ENCODE results near the gene CCR5. TPM values are rescaled to one million over a fixed set of nuclear protein-coding genes. Genes with fewer than 3 reads are reported as not detected.

CCR5 gene
- total RNA-seq, 3 donors from 2014 or later (not counting 1 experiment from before 2014, with no cell fraction given): 0.59 to 7.6 (median 1.0) TPM

GRCh38 chr3:46368569-46368968 is 2.2 kb upstream of the CCR5 start:
- H3K36me3 ChIP-seq (ENCODE audit: control insufficient read depth, insufficient read depth, low read length): peaks cover under 1% of the 10 kb centered on the region
- H3K9me3 ChIP-seq (ENCODE audit: control insufficient read depth, insufficient read depth, low read length): no peaks in the 10 kb centered on the region
- no peaks in the 10 kb centered on the region for H3K27me3 ChIP-seq (ENCODE audit: control insufficient read depth, insufficient read depth, low read length)
- TF ChIP-seq CTCF (IDR thresholded peaks at IDR 0.05): peak; percentile 65
- peak; percentile 89 to 94 (median 92) for ATAC-seq
- no peak overlapping the region for H3K4me3 ChIP-seq (ENCODE audit: low read length)
- DNase-seq: peak; percentile 52 to 86
- Mint-ChIP-seq H3K4me3 (no peak overlapping the region), H3K9me3 (no peaks in the 10 kb centered on the region), H3K27ac (peak overlapping the region in 1 of 2 donors; percentile 69), H3K27me3 (ENCODE audit: low read depth in 2 of 2) (peaks cover 0 to 5% of the 10 kb centered on the region in 2 donors), H3K36me3 (no peaks in the 10 kb centered on the region), H3K4me1 (peaks cover 30 to 44% of the 10 kb centered on the region in 2 donors)
- H3K27ac ChIP-seq (ENCODE audit: low read length): peak overlapping the region; percentile 60
- H3K4me1 ChIP-seq (ENCODE audit: control insufficient read depth, insufficient read depth, low read length): peaks cover 45% of the 10 kb centered on the region
- WGBS (ENCODE audit: insufficient coverage): 24% methylated on average over 7 of the region's 7 CpGs
- intact Hi-C loops (cut with micrococcal nuclease): loop anchor here (1.0 to 5.0 kb wide), 4 partner anchors 88 to 154 kb away; no protein-coding TSS in a partner anchor

GRCh38 chr3:46369151-46369550 is 1.6 kb upstream of the CCR5 start:
- ATAC-seq (no peak), DNase-seq (no peak)
- Mint-ChIP-seq H3K27me3 (ENCODE audit: low read depth in 2 of 2) (peaks cover under 1 to 6% of the 10 kb centered on the region in 2 donors), H3K36me3 (no peaks in the 10 kb centered on the region), H3K4me3 (no peak overlapping the region), H3K27ac (peak overlapping the region in 1 of 2 donors; percentile 69), H3K4me1 (peaks cover 36 to 46% of the 10 kb centered on the region in 2 donors), H3K9me3 (no peaks in the 10 kb centered on the region)
- H3K36me3 ChIP-seq (ENCODE audit: control insufficient read depth, insufficient read depth, low read length): peaks cover 3% of the 10 kb centered on the region
- H3K9me3 ChIP-seq (ENCODE audit: control insufficient read depth, insufficient read depth, low read length): no peaks in the 10 kb centered on the region
- H3K27me3 ChIP-seq (ENCODE audit: control insufficient read depth, insufficient read depth, low read length): no peaks in the 10 kb centered on the region
- H3K27ac ChIP-seq (ENCODE audit: low read length): peak overlapping the region; percentile 62
- TF ChIP-seq CTCF (IDR thresholded peaks at IDR 0.05): no peak
- no peak overlapping the region for H3K4me3 ChIP-seq (ENCODE audit: low read length)
- H3K4me1 ChIP-seq (ENCODE audit: control insufficient read depth, insufficient read depth, low read length): peaks cover 49% of the 10 kb centered on the region
- 78% methylated on average over 4 of the region's 4 CpGs for WGBS (ENCODE audit: insufficient coverage)
- intact Hi-C loops (cut with micrococcal nuclease): loop anchor here (5.0 kb wide), 1 partner anchor 142 kb away; no protein-coding TSS in a partner anchor

GRCh38 chr3:46369675-46370132 is 1.0 kb upstream of the CCR5 start:
- Histone ChIP-seq H3K27ac (ENCODE audit: low read length) (peak overlapping the region; percentile 62), H3K27me3 (ENCODE audit: control insufficient read depth, insufficient read depth, low read length) (no peaks in the 10 kb centered on the region), H3K4me1 (ENCODE audit: control insufficient read depth, insufficient read depth, low read length) (peaks cover 54% of the 10 kb centered on the region), H3K9me3 (ENCODE audit: control insufficient read depth, insufficient read depth, low read length) (no peaks in the 10 kb centered on the region), H3K36me3 (ENCODE audit: control insufficient read depth, insufficient read depth, low read length) (peaks cover 3% of the 10 kb centered on the region), H3K4me3 (ENCODE audit: low read length) (no peak overlapping the region)
- ATAC-seq (no peak), DNase-seq (peak in 1 of 2 donors; percentile 33)
- intact Hi-C loops (cut with micrococcal nuclease): loop anchor here (5.0 kb wide), 1 partner anchor 142 kb away; no protein-coding TSS in a partner anchor
- H3K27me3 Mint-ChIP-seq (ENCODE audit: low read depth in 2 of 2): peaks cover 6 to 11% of the 10 kb centered on the region in 2 donors
- peaks cover 42 to 50% of the 10 kb centered on the region in 2 donors for H3K4me1 Mint-ChIP-seq
- H3K36me3 Mint-ChIP-seq: no peaks in the 10 kb centered on the region
- peak overlapping the region; percentile 76 to 82 for H3K27ac Mint-ChIP-seq
- 63% methylated on average over 5 of the region's 6 CpGs for WGBS (ENCODE audit: insufficient coverage)
- no peaks in the 10 kb centered on the region for H3K9me3 Mint-ChIP-seq
- H3K4me3 Mint-ChIP-seq: no peak overlapping the region
- TF ChIP-seq CTCF (IDR thresholded peaks at IDR 0.05): no peak
